Left ventricle myocardium inferior (tissue), 1 donor: ENCODE data around the gene PDE11A. TPM values are rescaled to one million over a fixed set of nuclear protein-coding genes. Genes with fewer than 3 reads are reported as not detected.

Experiments
- DNase-seq: peaks from one replicate; pipeline ENCODE4 v3.0.0-alpha.2; 2020
- H3K27ac ChIP-seq: fragments of 200-600 bp; replicated peaks from 2 replicates; pipeline ENCODE4 v1.8.0; 2021
- H3K27me3 ChIP-seq: fragments of 200-600 bp; 2 replicates; pipeline ENCODE4 v1.8.0; 2021; ENCODE audit warnings: low read depth
- H3K36me3 ChIP-seq: fragments of 200-600 bp; 2 replicates; pipeline ENCODE4 v1.8.0; 2021
- H3K4me1 ChIP-seq: fragments of 200-600 bp; 2 replicates; pipeline ENCODE4 v1.8.0; 2021
- H3K4me3 ChIP-seq: fragments of 200-600 bp; 2 replicates; pipeline ENCODE4 v1.8.0; 2021; ENCODE audit warnings: mild to moderate bottlenecking, moderate library complexity
- H3K9me3 ChIP-seq: fragments of 200-600 bp; replicated peaks from 2 replicates; pipeline ENCODE4 v1.8.0; 2021
- intact Hi-C: fragments of 100-400 bp; cut with micrococcal nuclease; formaldehyde crosslinking; loops from one replicate; pipeline ENCODE4 v1.11.0; 2022
- total RNA-seq: library from RNA; stranded (reverse); fragmentation: NEBNext Ultra II Directional; extraction: Animal tissue kit (Norgen Biotek cat#: 25700); gene quantifications from one replicate; pipeline ENCODE4 v1.2.1, GENCODE V29; 2021
- TF ChIP-seq, protein P1 (sequence below): fragments of 200-600 bp; IDR thresholded peaks from 2 replicates; pipeline ENCODE4 v1.8.0; 2021; ENCODE audit warnings: antibody characterized with exemption, mild to moderate bottlenecking, borderline replicate concordance
- donor health status: DM: no; HTN: yes; CAD: no; lungs with severe emphysema.

PDE11A gene
- total RNA-seq, 1 donor from 2014 or later: 2.5 TPM

- no peaks in the 10 kb centered on the region for H3K36me3 ChIP-seq
- TF ChIP-seq, protein P1, sequence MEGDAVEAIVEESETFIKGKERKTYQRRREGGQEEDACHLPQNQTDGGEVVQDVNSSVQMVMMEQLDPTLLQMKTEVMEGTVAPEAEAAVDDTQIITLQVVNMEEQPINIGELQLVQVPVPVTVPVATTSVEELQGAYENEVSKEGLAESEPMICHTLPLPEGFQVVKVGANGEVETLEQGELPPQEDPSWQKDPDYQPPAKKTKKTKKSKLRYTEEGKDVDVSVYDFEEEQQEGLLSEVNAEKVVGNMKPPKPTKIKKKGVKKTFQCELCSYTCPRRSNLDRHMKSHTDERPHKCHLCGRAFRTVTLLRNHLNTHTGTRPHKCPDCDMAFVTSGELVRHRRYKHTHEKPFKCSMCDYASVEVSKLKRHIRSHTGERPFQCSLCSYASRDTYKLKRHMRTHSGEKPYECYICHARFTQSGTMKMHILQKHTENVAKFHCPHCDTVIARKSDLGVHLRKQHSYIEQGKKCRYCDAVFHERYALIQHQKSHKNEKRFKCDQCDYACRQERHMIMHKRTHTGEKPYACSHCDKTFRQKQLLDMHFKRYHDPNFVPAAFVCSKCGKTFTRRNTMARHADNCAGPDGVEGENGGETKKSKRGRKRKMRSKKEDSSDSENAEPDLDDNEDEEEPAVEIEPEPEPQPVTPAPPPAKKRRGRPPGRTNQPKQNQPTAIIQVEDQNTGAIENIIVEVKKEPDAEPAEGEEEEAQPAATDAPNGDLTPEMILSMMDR: no peak
- H3K9me3 ChIP-seq: no peaks in the 10 kb centered on the region
- DNase-seq: no peak
- intact Hi-C loops: no loop called here
- no peak overlapping the region for H3K4me3 ChIP-seq
- H3K27ac ChIP-seq: no peak overlapping the region
- no peaks in the 10 kb centered on the region for H3K27me3 ChIP-seq
- no peaks in the 10 kb centered on the region for H3K4me1 ChIP-seq
These were observed 461.8 kb downstream of the PDE11A start for GRCh38 chr2:177610813-177611212.

- intact Hi-C loops: loop anchor here (10.0 kb wide), 1 partner anchor 112 kb away; no protein-coding TSS in a partner anchor
These were observed 465.9 kb downstream of the PDE11A start for GRCh38 chr2:177606636-177607035.

DNA sequence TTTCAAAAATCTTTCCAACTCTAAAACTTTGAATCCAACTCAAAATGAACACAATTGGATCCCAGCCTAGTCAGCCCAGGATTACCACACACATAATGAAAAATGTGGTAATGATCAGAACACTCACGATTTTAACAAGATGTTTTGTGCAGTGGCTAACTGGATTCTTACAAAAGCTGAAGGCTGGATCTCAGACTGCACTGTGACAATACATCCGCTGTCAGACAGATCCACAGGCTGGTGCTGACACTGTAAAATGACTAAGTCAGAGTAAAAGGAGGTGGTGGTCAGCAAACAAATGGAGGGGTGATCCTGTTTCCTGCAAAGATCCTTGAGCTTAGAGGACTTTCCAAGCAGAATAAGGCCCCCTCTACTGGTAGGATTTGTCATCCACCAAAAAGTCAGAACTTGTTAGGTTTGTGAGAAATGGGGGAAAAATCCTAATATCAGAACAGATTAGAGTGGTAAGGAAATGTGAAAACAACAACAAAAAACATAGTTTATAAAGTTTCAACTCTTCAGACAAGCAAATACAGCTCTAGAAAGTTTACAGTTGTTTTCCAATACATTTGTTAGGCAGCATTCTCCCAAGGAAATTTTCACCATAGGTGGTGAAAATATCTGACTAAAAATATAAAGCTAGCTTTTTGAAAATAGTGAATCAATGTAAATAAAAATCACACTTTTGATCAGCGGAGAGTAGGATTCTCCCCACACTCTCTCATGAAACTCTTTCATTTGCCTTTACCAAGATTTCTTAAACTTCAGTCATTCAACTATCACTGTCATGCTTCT is 468.1 kb downstream of the PDE11A start:
- TF ChIP-seq, protein P1: peak; percentile 78
- DNase-seq: no peak
- no peak overlapping the region for H3K4me3 ChIP-seq
- H3K27ac ChIP-seq: peak overlapping the region; percentile 45
- intact Hi-C loops: loop anchor here (10.0 kb wide), 1 partner anchor 110 kb away; no protein-coding TSS in a partner anchor
- no peaks in the 10 kb centered on the region for H3K36me3 ChIP-seq
- H3K27me3 ChIP-seq: no peaks in the 10 kb centered on the region
- H3K9me3 ChIP-seq: no peaks in the 10 kb centered on the region
- peaks cover 1% of the 10 kb centered on the region for H3K4me1 ChIP-seq

More at GRCh38 chr2:177606636-177607035, 465.9 kb downstream of the PDE11A start:
- no peaks in the 10 kb centered on the region for H3K4me1 ChIP-seq
- H3K4me3 ChIP-seq: no peak overlapping the region
- H3K9me3 ChIP-seq: no peaks in the 10 kb centered on the region
- no peak for DNase-seq
- no peak overlapping the region for H3K27ac ChIP-seq
- TF ChIP-seq, protein P1: no peak
- no peaks in the 10 kb centered on the region for H3K36me3 ChIP-seq
- H3K27me3 ChIP-seq: no peaks in the 10 kb centered on the region

GRCh38 chr2:177603768-177604167 is 468.8 kb downstream of the PDE11A start:
- Histone ChIP-seq H3K4me3 (no peak overlapping the region), H3K4me1 (peaks cover 8% of the 10 kb centered on the region), H3K36me3 (no peaks in the 10 kb centered on the region), H3K27me3 (no peaks in the 10 kb centered on the region), H3K27ac (peak overlapping the region; percentile 45), H3K9me3 (no peaks in the 10 kb centered on the region)
- intact Hi-C loops: loop anchor here (10.0 kb wide), 1 partner anchor 109 kb away; no protein-coding TSS in a partner anchor
- TF ChIP-seq, protein P1: no peak
- no peak for DNase-seq

GRCh38 chr2:177603181-177603580 is 469.4 kb downstream of the PDE11A start:
- Histone ChIP-seq H3K27ac (no peak overlapping the region), H3K27me3 (no peaks in the 10 kb centered on the region), H3K36me3 (no peaks in the 10 kb centered on the region), H3K4me3 (no peak overlapping the region), H3K9me3 (no peaks in the 10 kb centered on the region), H3K4me1 (peaks cover 14% of the 10 kb centered on the region)
- intact Hi-C loops: loop anchor here (10.0 kb wide), 1 partner anchor 108 kb away; no protein-coding TSS in a partner anchor
- DNase-seq: no peak
- TF ChIP-seq, protein P1: no peak
